H1 (cell line): ENCODE results near the gene SMAP2. TPM values are rescaled to one million over a fixed set of nuclear protein-coding genes. Genes with fewer than 3 reads are reported as not detected.

Experiments
- CTCF ChIA-PET: fragments of 300-600 bp; sonication (Branson Sonifier 250); formaldehyde crosslinking; loops from one replicate; lab custom pipeline; 2021; ENCODE audit not compliant: partially characterized antibody; lab: Charles Lee
- POLR2A ChIA-PET: fragments of 300-600 bp; sonication (Branson Sonifier 250); formaldehyde crosslinking; loops from one replicate; lab custom pipeline; 2021; ENCODE audit warnings: inconsistent platforms; ENCODE audit not compliant: partially characterized antibody; lab: Charles Lee
- DNase-seq, 2 experiments: peaks; one replicate each; pipeline versions ENCODE4 v3.0.0 to v3.0.0-alpha.2; 2010 to 2022; ENCODE audit warnings: low spot score in 2 of 2, low read depth in 1 of 2, mixed read lengths in 1 of 2
- FAIRE-seq: peaks from 2 replicates; lab custom pipeline; 2011; peaks lifted over from hg19 to GRCh38; lab: Jason Lieb, UNC
- H2AFZ ChIP-seq: 2 replicates; pipeline ENCODE4 v1.8.1; 2012; ENCODE audit warnings: low read length, inconsistent platforms
- H2AK5ac ChIP-seq: 2 replicates; pipeline ENCODE4 v1.6.1; 2013; ENCODE audit warnings: low read depth, low read length
- H2BK120ac ChIP-seq: replicated peaks from 2 replicates; pipeline ENCODE3; 2013; ENCODE audit warnings: low read depth, low read length, inconsistent platforms
- H2BK12ac ChIP-seq: 2 replicates; pipeline ENCODE4 v1.6.1; 2013; ENCODE audit warnings: low read depth, low read length
- H2BK15ac ChIP-seq: 2 replicates; pipeline ENCODE4 v1.6.1; 2013; ENCODE audit warnings: low read length
- H2BK20ac ChIP-seq: 2 replicates; pipeline ENCODE4 v1.6.1; 2013; ENCODE audit warnings: low read length
- H2BK5ac ChIP-seq: 2 replicates; pipeline ENCODE4 v1.6.1; 2013; ENCODE audit warnings: low read depth, low read length
- H3K14ac ChIP-seq: 2 replicates; pipeline ENCODE4 v1.6.1; 2013; ENCODE audit warnings: inconsistent platforms; ENCODE audit not compliant: insufficient read length
- H3K18ac ChIP-seq: 2 replicates; pipeline ENCODE4 v1.6.1; 2013; ENCODE audit warnings: low read length; ENCODE audit errors: extremely low read depth
- H3K23ac ChIP-seq: 2 replicates; pipeline ENCODE4 v1.6.1; 2013; ENCODE audit warnings: inconsistent platforms; ENCODE audit not compliant: insufficient read length
- H3K23me2 ChIP-seq: 2 replicates; pipeline ENCODE4 v1.6.1; 2013; ENCODE audit warnings: low read depth, low read length
- H3K27ac ChIP-seq: 2 replicates; pipeline ENCODE4 v1.6.1; 2011; ENCODE audit warnings: low read depth, low read length, inconsistent platforms
- H3K27me3 ChIP-seq, 4 experiments: replicated peaks in 1 of 4; 1 replicate in 1 of 4; 2 replicates in 3 of 4; pipeline versions ENCODE4 v1.6.1 to v1.8.1; 2011 to 2013; ENCODE audit warnings: low read length in 3 of 4, mild to moderate bottlenecking in 3 of 4, inconsistent platforms in 2 of 4, mixed read lengths in 2 of 4, moderate library complexity in 1 of 4; ENCODE audit not compliant: control insufficient read depth in 3 of 4, insufficient read depth in 3 of 4; ENCODE audit errors: extremely low read depth in 1 of 4
- H3K36me3 ChIP-seq, 4 experiments: 2 replicates each; pipeline versions ENCODE4 v1.6.1 to v1.8.1; 2011 to 2013; ENCODE audit warnings: mild to moderate bottlenecking in 4 of 4, low read length in 3 of 4, moderate library complexity in 2 of 4, control low read depth in 1 of 4, inconsistent platforms in 1 of 4; ENCODE audit not compliant: insufficient read depth in 4 of 4, control insufficient read depth in 2 of 4
- H3K4ac ChIP-seq: replicated peaks from 2 replicates; pipeline ENCODE3; 2013; ENCODE audit warnings: low read length, low read depth, mixed read lengths, inconsistent platforms; ENCODE audit not compliant: insufficient read length
- H3K4me1 ChIP-seq, 4 experiments: replicated peaks in 1 of 4; 1 replicate in 1 of 4; 2 replicates in 3 of 4; pipeline versions ENCODE4 v1.6.1 to v1.8.1; 2011 to 2013; ENCODE audit warnings: low read length in 3 of 4, inconsistent platforms in 2 of 4, mixed read lengths in 1 of 4; ENCODE audit not compliant: insufficient read depth in 4 of 4, control insufficient read depth in 3 of 4
- H3K4me2 ChIP-seq, 2 experiments: 2 replicates each; pipeline versions ENCODE4 v1.6.1 to v1.8.1; 2011 to 2013; ENCODE audit warnings: low read depth in 2 of 2, low read length in 2 of 2, control low read depth in 1 of 2, inconsistent platforms in 1 of 2, mild to moderate bottlenecking in 1 of 2; ENCODE audit not compliant: insufficient read depth in 1 of 2
- H3K4me3 ChIP-seq, 4 experiments: fragments of 200-600, 300-600 bp in 1 of 4; sonication (generic), shearing (Covaris generic), sonication (Bioruptor Twin) in 1 of 4; 2 replicates each; pipeline versions ENCODE4 v1.5.1 to v1.8.1; 2011 to 2016; ENCODE audit warnings: low read length in 4 of 4, low read depth in 3 of 4, control low read depth in 2 of 4, inconsistent platforms in 2 of 4, mild to moderate bottlenecking in 2 of 4, mixed read lengths in 1 of 4, moderate library complexity in 1 of 4; ENCODE audit not compliant: insufficient read depth in 2 of 4; ENCODE audit errors: extremely low read depth in 1 of 4
- H3K56ac ChIP-seq: replicated peaks from 2 replicates; pipeline ENCODE3; 2013; ENCODE audit warnings: low read depth, mild to moderate bottlenecking, mixed read lengths, low read length, inconsistent platforms; ENCODE audit not compliant: insufficient read length
- H3K79me1 ChIP-seq: 2 replicates; pipeline ENCODE4 v1.6.1; 2013; ENCODE audit warnings: low read depth, low read length, control low read depth
- H3K79me2 ChIP-seq, 2 experiments: 2 replicates each; pipeline versions ENCODE4 v1.6.1 to v1.8.1; 2012 to 2013; ENCODE audit warnings: low read length in 2 of 2, mild to moderate bottlenecking in 2 of 2, inconsistent platforms in 1 of 2; ENCODE audit not compliant: insufficient read depth in 2 of 2, control insufficient read depth in 1 of 2
- H3K9ac ChIP-seq, 4 experiments: replicated peaks in 1 of 4; 1 replicate in 1 of 4; 2 replicates in 3 of 4; pipeline versions ENCODE4 v1.6.1 to v1.8.1; 2011 to 2013; ENCODE audit warnings: low read depth in 3 of 4, low read length in 3 of 4, control low read depth in 2 of 4, mild to moderate bottlenecking in 2 of 4, moderate library complexity in 2 of 4, inconsistent platforms in 1 of 4; ENCODE audit errors: extremely low read depth in 1 of 4
- H3K9me3 ChIP-seq, 2 experiments: 2 replicates each; pipeline versions ENCODE4 v1.6.1 to v1.8.1; 2012 to 2013; ENCODE audit warnings: mild to moderate bottlenecking in 2 of 2, moderate library complexity in 2 of 2, control low read depth in 1 of 2, inconsistent platforms in 1 of 2, low read depth in 1 of 2, low read length in 1 of 2, mixed read lengths in 1 of 2; ENCODE audit not compliant: insufficient read depth in 2 of 2
- H4K20me1 ChIP-seq, 2 experiments: replicated peaks in 1 of 2; 2 replicates each; pipeline versions ENCODE3 to v1.8.1; 2011 to 2013; ENCODE audit warnings: inconsistent platforms in 2 of 2, low read length in 2 of 2, mild to moderate bottlenecking in 1 of 2; ENCODE audit not compliant: insufficient read depth in 2 of 2, control insufficient read depth in 1 of 2
- H4K5ac ChIP-seq: 2 replicates; pipeline ENCODE4 v1.6.1; 2013; ENCODE audit warnings: low read length, low read depth, mixed read lengths, inconsistent platforms; ENCODE audit not compliant: insufficient read length
- H4K8ac ChIP-seq: 2 replicates; pipeline ENCODE4 v1.8.0; 2013; ENCODE audit warnings: mild to moderate bottlenecking, moderate library complexity, low read length, inconsistent platforms; ENCODE audit not compliant: insufficient read depth; ENCODE audit errors: extremely low read depth
- H4K91ac ChIP-seq: replicated peaks from 2 replicates; pipeline ENCODE3; 2013; ENCODE audit warnings: low read length, mixed read lengths, inconsistent platforms; ENCODE audit not compliant: insufficient read length
- ASH2L ChIP-seq: fragments of 200-600, 300-600 bp; sonication (generic); IDR thresholded peaks from one replicate; pipeline ENCODE4 v1.7.1; 2017; ENCODE audit warnings: low read length
- ATF2 ChIP-seq: IDR thresholded peaks from 2 replicates; pipeline ENCODE4 v1.6.1; 2012; ENCODE audit warnings: low read length, inconsistent platforms
- EGR1 ChIP-seq: IDR thresholded peaks from 2 replicates; pipeline ENCODE4 v1.6.1; 2011; ENCODE audit warnings: low read depth, low read length, borderline replicate concordance
- KDM1A ChIP-seq: fragments of 200-600, 300-600 bp; sonication (generic); IDR thresholded peaks from 2 replicates; pipeline ENCODE4 v1.7.1; 2016; ENCODE audit warnings: mild to moderate bottlenecking, low read length, borderline replicate concordance
- NANOG ChIP-seq: IDR thresholded peaks from 2 replicates; pipeline ENCODE4 v1.6.1; 2011; ENCODE audit warnings: low read length, low read depth, mild to moderate bottlenecking, inconsistent platforms; ENCODE audit not compliant: insufficient read depth, poor library complexity, severe bottlenecking
- SP1 ChIP-seq: IDR thresholded peaks from 2 replicates; pipeline ENCODE4 v1.6.1; 2011; ENCODE audit warnings: low read depth, low read length
- SP4 ChIP-seq: IDR thresholded peaks from 2 replicates; pipeline ENCODE4 v1.6.1; 2012; ENCODE audit warnings: low read length, inconsistent platforms
- TAF7 ChIP-seq: optimal IDR thresholded peaks from 2 replicates; pipeline ENCODE3; 2011; ENCODE audit warnings: low read depth, mild to moderate bottlenecking, inconsistent platforms, low read length, moderate library complexity, borderline replicate concordance
- TCF12 ChIP-seq: IDR thresholded peaks from 2 replicates; pipeline ENCODE4 v1.6.1; 2011; ENCODE audit warnings: low read depth, mild to moderate bottlenecking, low read length
- YY1 ChIP-seq: IDR thresholded peaks from 2 replicates; pipeline ENCODE4 v1.6.1; 2011; ENCODE audit warnings: low read depth, mild to moderate bottlenecking, low read length
- WGBS, 2 experiments: shearing (Covaris generic) in 1 of 2; methylation state at CpG; one replicate each; pipeline versions ENCODE4 v1.1.6 to v1.1.7; 2013 to 2015; ENCODE audit warnings: low lambda C conversion rate in 2 of 2, mixed read lengths in 2 of 2, inconsistent platforms in 1 of 2, low coverage in 1 of 2, missing lambda C conversion rate in 1 of 2; ENCODE audit not compliant: insufficient replicate concordance in 2 of 2, insufficient coverage in 1 of 2, insufficient read length in 1 of 2; ENCODE audit errors: extremely low coverage in 1 of 2, missing lambda C conversion rate in 1 of 2; 5-methylcytosine and 5-hydroxymethylcytosine counted together
- polyA plus RNA-seq, 7 experiments: library from polyadenylated mRNA; depleted of rRNA in 3 of 7; stranded (reverse) in 5 of 7; unstranded in 2 of 7; fragments of >200 nt in 5 of 7; fragments of 200-250 nt in 2 of 7; gene quantifications; 1 replicate in 5 of 7; 2 replicates in 1 of 7; 4 replicates in 1 of 7; pipeline versions ENCODE4 v1.2.1 to v1.2.3, GENCODE V29; 2011 to 2013; ENCODE audit warnings: missing spikeins in 2 of 7, mixed read lengths in 2 of 7
- total RNA-seq: library from RNA; stranded (reverse); fragmentation: NEBNext Ultra II Directional; extraction: Animal tissue kit (Norgen Biotek cat#: 25700); gene quantifications from 2 replicates; pipeline ENCODE4 v1.2.1, GENCODE V29; 2021

The SMAP2 gene
- total and polyA plus RNA-seq, 2 of the 8 experiments (the other 6 are each of a cell fraction or from before 2014, with no cell fraction given) = 4.3 to 5.5 TPM

- no peak overlapping the region for H2BK120ac ChIP-seq
- H4K8ac ChIP-seq = no peak overlapping the region
- H2AFZ ChIP-seq = no peak overlapping the region
- no peak overlapping the region for H3K4ac ChIP-seq
- H3K56ac ChIP-seq = no peak overlapping the region
- no peak overlapping the region for H3K9ac ChIP-seq
- no peaks in the 10 kb centered on the region for H4K20me1 ChIP-seq
- ChIA-PET CTCF (interaction anchor here (0.6 to 1.2 kb wide), 2 partner anchors 15 to 87 kb away, joined by 4 to 5 read pairs; no protein-coding TSS in a partner anchor), POLR2A (interaction anchor here (0.5 to 1.4 kb wide), 2 partner anchors 9 to 219 kb away, joined by 3 to 5 read pairs; no protein-coding TSS in a partner anchor)
- H3K4me1 ChIP-seq = no peaks in the 10 kb centered on the region
- H3K14ac ChIP-seq = no peak overlapping the region
- H3K4me3 ChIP-seq = no peak overlapping the region
- H3K9me3 ChIP-seq = no peaks in the 10 kb centered on the region
- H2BK15ac ChIP-seq = no peak overlapping the region
- no peak overlapping the region for H4K5ac ChIP-seq
- 93% methylated on average over 3 of the region's 3 CpGs; no CpG with 5 or more reads in 1 of the 2 experiments for WGBS, 2 experiments
- H2BK12ac ChIP-seq = no peak overlapping the region
- no peak overlapping the region for H3K4me2 ChIP-seq
- no peaks in the 10 kb centered on the region for H3K79me1 ChIP-seq
- H3K27ac ChIP-seq = no peak overlapping the region
- no peak overlapping the region for H2BK5ac ChIP-seq
- H2BK20ac ChIP-seq = no peak overlapping the region
- no peaks in the 10 kb centered on the region for H3K79me2 ChIP-seq
- H3K23me2 ChIP-seq = no peaks in the 10 kb centered on the region; the same call in 1 of the 2 replicates
- no peak overlapping the region for H2AK5ac ChIP-seq
- H3K18ac ChIP-seq = no peak overlapping the region
- FAIRE-seq = no peak
- DNase-seq = no peak
- H3K23ac ChIP-seq = no peak overlapping the region
- H4K91ac ChIP-seq = no peak overlapping the region
- H3K36me3 ChIP-seq = no peaks in the 10 kb centered on the region
- no peaks in the 10 kb centered on the region for H3K27me3 ChIP-seq
- TF ChIP-seq YY1 = no peak
- TF ChIP-seq TCF12 = no peak
- TF ChIP-seq EGR1 = no peak
- no peak for TF ChIP-seq SP1
- TF ChIP-seq SP4 = no peak
- no peak for TF ChIP-seq TAF7
- no peak for TF ChIP-seq NANOG
- no peak for TF ChIP-seq KDM1A
- TF ChIP-seq ATF2 = no peak
- no peak for TF ChIP-seq ASH2L
Measured at GRCh38 chr1:40432644-40433390, 59.3 kb downstream of the SMAP2 start.
